Ecto neural progenitor cell (in vitro differentiated cells): ENCODE measurements around the gene CNP.
"Not testable (repeated sequence)": the region's sequence is repeated elsewhere in the genome, so short reads cannot be mapped to it uniquely, and the experiment has no call there.

Experiments
- DNase-seq: peaks from one replicate; pipeline ENCODE4 v3.0.0-alpha.2; 2018; ENCODE audit warnings: low spot score

CNP gene

DNA sequence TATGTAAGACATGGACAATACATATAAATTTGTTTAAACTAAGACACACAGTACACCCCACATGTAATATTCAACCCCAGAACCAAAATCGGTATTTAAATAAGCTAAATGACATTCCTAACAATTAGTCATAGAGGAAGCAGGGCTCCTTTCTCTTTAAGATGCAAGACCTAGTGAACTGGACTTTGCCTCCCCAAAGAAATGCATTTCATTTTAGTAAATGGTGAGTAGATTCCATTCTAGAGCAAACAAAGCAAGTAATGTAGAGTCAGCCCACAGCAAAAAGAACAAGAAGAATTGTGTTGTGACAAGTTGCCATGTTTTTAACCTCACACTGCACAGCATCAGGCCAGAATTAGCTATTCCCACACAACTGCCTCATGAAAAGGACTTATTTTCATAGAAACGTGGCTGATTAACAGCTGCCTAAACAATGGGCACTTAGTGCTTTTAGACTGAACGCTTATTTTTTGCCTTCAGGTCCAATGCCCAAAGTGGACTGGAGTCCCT is 36.3 kb downstream of the CNP start:
- no peak for DNase-seq

DNA sequence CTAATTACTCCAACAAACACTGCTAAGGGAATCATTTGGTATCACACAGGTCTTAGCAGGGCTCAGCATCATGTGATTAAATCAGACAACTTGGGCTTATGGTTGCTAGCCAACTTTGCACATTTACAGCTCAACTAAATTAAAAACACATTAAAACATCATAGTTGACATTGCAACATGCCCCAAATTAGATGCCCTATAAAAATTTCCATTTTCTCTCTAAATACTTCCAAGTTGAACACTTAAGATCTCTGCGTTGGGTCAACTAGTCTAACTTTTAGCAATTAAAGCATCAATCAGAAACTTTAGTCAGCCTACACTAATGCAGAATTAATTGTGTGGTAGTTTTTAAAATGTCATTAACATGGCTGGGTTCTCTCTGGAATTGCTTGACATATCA is 38.6 kb downstream of the CNP start:
- no peak for DNase-seq

DNA sequence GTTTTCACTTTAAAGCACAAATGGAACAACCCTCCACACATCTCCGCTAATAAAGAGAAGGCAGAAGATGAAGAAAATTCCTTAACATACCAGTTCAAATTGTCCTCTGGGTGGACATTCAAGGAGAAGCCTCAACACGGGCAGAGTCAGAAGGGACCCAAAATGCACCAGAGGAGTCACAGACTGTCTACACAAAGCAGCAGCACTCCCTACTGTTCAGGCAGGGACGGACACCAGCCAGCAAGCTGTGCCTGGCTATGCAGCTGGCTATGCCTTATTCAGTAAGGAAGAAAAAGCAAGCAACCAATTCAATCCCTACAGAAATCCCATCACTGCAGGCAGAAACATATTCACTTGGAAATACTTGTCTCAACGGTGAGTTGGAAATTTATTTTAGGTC is 42.6 kb downstream of the CNP start:
- DNase-seq = no peak

DNA sequence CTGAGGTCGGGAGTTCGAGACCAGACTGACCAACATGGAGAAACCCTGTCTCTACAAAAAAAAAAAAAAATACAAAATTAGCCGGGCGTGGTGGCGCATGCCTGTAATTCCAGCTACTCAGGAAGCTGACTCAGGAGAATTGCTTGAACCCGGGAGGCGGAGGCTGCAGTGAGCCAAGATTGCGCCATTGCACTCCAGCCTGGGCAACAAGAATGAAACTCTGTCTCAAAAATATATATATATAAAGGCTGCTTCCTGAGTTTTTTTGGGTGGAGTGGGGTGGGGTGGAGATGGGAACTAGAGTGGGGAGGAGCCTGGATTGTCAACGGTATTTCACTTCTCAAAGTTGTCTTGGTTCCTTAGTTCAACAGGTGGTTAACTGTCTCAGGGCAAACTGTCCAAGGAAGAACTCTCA is 43.7 kb downstream of the CNP start:
- not testable (repeated sequence) for DNase-seq

DNA sequence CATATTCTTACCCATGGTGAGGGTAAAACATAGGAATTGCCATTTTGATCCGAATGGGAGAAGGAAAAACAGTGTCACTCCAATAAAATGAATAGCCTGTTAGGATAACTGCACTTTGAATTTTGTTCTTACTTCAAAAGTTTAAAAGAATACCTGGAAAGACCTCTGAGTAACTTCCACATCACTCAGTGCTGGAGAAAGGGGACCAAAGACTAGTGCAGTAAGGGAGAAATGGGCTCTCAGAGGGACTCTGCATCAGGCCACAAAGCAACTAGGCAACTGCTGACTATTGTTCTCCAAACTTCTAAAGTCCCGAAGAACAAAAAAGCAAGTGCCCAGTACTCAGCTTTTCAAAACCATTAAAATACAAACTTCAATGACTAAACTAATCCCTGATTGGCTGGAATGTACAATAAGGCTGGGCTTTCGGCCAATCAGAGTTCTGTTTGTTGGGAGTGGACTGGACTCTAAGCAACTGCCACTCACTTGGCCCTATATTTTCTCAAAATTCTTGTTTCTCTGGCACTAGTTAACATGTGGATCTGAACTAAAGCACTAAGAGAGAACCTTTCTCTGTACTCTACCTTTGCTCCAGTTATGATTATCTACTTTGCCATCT is 44.4 kb downstream of the CNP start:
- no peak for DNase-seq

DNA sequence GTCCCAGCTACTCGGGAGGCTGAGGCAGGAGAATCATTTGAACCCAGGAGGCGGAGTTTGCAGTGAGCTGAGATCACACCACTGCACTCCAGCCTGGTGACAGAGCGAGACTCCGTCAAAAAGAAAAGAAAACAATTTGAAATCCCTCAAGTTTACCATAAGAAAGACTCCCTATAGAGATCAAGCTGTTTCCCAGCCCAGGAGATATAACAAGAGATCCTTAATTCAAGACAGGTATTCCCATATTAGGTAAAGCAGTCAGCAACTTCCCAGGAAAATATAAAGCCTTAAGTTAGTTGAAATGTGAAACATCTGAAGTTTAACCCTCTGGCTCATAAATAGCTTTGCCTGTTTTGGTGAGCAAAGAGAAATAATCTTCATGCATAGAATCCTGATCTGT is 45.8 kb downstream of the CNP start:
- not testable (repeated sequence) for DNase-seq

DNA sequence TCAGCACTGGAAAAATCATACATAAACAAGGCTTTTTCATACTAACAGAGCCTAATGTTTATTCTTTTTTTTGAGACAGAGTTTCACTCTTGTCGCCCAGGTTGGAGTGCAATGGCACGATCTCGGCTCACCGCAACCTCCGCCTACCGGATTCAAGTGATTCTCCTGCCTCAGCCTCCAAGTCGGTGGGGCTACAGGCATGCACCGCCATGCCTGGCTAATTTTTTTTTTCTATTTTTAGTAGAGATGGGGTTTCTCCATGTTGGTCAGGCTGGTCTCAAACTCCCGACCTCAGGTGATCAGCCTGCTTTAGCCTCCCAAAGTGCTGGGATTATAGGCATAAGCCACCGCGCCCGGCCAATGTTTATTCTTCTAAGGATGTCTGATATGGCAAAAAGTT is 47.1 kb downstream of the CNP start:
- not testable (repeated sequence) for DNase-seq

DNA sequence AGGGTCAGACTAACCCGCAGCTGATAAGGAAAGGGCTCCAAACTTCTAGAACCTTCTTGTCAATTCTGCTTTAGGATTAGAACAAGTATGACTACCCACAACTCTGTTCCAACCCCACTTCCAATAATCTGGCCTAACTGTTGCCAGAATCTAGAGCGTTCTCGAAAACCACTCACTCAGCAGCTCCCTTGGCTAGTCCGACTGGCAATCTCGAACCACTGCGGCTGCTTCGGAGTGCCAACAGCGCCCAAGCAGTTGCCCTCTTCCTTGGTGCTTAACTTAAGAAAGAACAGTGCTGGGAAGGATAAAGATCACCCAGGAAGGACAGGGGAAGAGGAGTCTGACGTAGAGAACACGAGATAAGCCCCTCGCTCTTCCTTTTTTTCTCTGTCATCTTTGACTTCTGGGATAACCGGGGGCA is 49.8 kb downstream of the CNP start:
- DNase-seq = no peak

DNA sequence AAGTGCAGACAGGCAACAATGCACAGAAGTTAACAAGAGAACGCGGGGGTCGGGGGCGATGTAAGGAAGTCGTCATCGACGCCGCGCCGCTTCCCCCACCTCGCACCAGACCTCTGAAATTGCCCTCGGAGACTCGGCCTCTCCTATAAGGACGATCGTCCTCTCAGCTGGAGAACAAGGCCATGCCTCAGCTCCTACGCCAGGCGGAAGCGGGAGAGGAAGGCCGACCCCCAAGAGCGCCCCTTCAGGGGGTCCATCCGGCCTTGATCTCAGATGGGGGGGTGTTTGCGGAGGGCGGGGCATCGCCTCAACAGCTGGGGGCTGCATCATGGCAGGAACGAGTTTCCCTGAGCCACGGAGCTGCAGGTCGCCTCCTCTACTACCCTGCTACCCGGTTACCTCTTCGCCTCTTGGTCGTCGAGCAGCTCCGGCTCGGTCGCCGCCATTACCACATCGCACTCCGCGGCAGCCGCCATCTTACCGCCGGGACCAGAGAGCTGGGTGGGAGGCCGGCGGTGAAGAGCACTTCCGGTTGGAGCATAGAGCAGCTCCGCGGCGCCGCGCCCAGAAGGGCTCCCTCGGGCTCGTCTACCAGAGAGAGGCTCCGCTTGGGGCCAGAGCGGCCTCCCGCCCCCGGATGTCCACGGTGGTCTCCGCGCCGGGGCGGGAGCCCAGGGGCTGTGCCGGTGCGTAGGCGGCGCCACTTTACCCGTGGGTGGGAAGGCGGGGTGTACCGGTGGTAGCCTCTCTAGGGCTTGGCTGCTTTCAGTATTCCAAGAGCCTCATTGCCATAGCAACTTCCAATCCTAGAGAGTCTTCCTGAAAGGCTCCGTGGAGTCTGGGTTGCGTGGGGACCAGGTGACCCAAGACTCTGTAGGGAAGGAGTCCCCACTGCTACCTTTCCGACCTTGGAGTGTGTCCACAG is 50.6 kb downstream of the CNP start, which contains the start of gene DNAJC7:
TSS of gene DNAJC7 (minus strand) at position 499 of the 925 bp plus-strand sequence. CDS start at position 476, 23 bp downstream.
- peak; percentile 98 for DNase-seq

DNA sequence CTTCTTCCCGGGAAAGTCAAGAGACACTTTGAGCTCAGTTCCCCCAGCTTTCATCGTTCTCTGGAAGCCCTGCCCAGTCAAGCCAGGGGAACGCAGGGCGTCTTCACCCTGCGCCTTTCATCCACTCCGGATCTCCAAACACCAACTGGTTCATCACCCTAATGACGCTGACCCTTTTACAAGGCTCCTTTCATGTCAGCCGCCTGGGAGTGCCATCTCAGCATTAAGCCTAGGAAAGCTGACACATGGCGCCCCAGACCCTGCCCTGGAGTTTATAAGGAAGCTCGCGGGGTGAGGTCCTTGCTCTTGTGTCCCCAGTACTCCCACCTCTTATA is 51.2 kb downstream of the CNP start:
- DNase-seq = no peak

DNA sequence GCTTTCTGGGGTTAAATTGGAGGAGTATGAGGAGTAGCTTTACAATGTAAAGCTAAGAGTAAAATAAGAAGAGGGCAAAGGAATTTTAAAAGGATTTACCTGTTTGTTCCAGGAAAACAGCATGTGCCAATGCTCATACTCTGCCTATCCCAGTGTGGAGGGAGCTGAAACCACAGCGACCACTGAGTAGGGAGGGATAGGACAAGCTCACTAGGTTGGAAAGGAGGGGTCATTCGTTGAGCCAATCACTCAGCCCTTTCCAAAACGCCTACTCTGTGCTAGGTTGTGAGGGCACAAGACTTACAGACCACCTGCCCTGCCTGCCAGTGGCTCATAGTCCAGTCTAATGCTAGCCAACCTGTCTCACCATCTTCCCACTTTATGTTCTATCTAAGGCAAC is 51.7 kb downstream of the CNP start:
- no peak for DNase-seq

DNA sequence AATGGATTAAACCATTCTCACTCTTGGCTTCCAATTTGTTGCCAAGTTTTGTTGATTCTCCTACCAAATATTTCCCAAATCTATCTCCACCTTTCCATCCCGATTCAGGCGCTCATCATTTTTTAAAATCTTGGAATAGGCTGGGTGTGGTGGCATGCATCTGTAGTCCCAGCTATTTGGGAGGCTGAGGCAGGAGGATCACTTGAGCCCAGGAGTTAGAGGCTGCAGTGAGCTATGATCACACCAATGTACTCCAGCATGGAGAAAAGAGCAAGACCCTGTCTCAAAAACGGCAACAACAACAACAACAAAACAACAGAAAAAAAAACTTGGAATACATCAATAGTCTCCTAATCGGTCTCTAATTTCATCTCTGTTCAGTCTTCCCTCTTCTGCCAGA is 52.4 kb downstream of the CNP start:
- no peak for DNase-seq

DNA sequence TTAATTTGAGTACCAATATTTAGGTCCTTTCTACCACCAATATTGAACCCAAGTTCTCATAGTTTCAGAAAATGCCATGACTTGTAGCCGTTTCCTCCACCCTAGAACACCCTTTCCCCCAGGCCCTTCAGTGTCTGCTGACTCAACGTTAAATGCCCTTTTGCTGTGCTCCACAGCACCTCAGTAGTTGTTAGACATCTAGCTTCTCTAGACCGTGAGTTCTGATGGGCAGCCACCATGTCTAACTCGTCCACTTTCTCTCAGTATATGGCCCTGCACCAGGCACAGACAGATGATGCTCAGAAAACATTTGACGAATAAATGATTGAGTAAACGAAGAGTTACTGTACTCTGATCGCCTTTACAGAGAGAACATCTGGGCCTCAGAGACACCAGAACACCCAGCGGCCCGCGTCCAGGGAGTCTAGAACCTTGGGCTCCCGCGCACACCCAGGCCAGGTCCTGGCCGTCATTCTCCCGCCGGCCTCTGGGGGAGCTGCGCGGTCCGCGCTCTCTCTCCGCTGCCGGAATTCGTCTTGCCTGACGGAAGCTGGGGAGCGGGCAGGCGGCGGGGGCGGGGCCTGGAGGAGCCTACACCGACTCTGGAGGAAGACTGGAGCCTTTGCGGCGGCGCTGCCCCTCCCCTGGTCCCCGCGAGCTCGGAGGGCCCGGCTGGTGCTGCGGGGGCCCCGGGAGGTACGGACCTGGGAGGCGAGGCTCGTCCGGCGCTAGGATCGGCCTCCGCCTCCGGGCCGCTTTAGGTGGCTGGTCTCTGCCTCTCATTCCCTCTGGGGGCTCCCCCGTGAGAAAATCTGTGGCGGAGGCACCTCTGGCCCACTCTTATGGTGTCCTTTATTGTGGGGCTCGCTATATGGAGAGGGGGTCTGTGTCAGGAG is 53.2 kb downstream of the CNP start, which contains the start of gene NKIRAS2:
TSS of gene NKIRAS2 (plus strand) at position 582 of the 896 bp plus-strand sequence. CDS start 1,488 bp downstream, outside the sequence.
- DNase-seq = peak; percentile 98

DNA sequence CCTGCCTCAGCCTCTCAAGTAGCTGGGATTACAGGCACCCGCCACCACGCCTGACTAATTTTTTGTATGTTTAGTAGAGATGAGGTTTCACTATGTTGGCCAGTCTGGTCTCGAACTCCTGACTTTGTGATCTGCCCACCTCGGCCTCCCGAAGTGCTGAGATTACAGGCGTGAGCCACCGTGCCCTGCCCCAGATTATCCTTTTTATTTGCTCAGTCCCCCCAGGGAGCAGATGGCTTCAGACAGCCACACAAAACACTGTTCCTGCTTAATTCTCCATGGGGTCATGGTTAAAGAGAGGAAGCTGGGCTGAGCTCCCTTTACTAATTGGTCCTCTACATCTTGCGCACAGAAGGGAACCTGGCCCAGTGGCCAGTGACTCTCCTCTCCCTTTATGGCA is 54.2 kb downstream of the CNP start:
- not testable (repeated sequence) for DNase-seq

DNA sequence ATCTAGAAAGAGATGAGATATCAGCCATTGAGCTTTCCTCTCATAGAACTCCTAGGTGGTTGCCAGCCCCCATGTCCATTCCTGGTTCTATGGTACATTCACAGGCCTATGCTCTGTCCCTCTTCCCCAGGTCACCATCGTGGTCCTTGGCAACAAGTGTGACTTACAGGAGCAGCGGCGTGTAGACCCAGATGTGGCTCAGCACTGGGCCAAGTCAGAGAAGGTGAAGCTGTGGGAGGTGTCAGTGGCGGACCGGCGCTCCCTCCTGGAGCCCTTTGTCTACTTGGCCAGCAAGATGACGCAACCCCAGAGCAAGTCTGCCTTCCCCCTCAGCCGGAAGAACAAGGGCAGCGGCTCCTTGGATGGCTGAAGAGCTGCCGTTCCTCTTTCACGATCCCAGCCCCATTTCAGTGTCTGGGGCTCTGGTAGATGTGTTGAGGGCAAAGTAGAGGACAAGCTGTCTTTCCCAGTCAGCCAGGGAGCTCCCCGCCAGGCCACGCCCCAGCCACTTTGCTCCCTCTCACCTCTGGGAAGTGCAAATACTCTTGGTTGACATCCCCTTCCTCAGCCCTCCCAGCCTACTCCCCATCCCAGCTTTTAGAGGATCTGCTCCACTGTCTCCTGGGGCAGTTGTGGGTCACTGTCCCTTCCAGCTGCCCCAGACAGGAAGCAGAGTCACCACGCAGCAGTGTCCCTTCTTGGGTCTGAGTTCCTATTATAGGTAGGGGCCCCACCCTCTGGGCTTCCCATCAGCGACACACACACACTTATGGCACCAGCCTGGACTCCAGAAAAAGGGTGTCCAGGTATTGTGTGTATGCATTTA is 57.1 kb downstream of the CNP start:
- DNase-seq = no peak

DNA sequence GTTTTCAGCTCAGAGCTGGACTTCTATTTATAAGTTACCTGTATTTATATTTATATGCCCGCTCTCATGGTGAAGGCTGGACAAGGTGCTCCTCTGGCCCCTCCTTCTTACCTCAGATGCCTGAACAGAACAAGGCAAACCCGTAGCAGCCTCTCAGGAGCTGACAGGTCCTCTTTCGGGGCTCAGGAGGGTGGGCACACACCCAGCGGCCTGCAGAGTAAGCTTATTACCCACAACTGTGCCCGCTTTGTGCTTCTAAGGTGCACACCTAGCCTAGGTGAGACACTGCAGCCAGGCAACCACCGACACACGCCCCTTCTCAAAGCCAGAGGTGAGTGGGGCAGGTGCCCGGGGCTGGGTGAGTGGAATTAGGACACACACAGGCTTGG is 58.6 kb downstream of the CNP start:
- no peak for DNase-seq

DNA sequence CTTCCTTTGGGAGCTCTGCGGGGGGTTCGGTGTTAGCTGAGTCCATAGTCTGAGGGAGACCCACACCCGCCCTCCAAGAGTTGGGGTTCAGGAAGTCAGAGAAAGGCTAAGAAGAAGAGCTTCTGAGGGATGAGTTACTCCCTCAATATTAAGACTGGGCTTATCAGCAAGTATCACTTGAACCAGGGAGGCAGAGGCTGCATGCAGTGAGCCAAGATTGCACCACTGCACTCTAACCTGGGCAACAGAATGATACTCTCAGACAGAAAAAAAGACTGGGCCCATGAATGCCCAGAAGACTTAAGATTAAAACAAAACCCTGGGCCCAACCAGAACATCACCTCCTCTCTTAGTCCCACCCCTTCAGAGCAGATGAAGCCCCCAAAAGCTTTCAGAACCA is 59.3 kb downstream of the CNP start:
- DNase-seq = no peak

DNA sequence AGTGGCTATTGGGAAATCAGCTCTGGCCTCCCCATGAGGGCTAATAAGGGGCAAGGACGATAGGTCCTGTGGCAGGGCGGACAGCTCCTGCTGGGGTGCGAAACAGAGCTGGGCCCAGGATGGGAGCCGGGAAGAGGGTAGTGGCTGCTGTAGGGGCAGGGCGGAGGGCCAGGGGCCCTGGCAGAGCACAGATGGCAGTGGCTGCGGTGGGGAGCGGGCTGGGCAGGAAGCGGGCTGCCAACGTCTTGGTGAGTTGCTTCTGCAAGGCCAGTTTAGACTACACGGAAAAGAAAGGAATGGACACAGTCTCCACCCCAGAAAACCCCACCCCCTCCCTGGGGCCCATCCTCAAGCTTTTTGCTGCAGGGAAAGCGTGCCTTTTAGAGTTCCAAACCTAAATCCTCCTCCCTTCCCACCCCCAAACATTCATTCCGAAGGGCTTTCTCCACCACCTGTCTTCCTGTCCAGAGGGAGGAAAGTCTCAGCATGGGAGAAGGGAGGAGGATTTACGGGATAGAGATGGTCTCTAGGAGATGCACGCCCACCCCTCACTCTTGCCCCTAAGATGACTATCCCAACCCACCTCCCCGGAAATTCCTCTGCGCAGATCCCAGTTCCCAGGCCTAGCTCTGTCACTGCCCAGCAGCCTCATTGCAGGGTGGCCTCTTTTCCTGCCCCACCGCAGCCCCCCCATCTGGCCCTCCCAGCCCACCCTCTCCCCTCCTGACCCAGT is 60.4 kb downstream of the CNP start:
- DNase-seq = peak; percentile 70
